Body of pancreas (tissue), 4 donors: ENCODE results near the gene MTERF4.

ENCODE experiments used
- POLR2A ChIP-seq, 3 donors: fragments of 450-650 bp; IDR thresholded peaks; one replicate each; pipeline ENCODE4 v1.6.1; 2016; ENCODE audit warnings: antibody characterized with exemption in 3 of 3, mild to moderate bottlenecking in 2 of 3
- TF ChIP-seq, protein P1 (sequence below), 7 experiments: fragments of 450-650 bp in 4 of 7; fragments of 200-600 bp in 3 of 7; sonication (generic) in 3 of 7; IDR thresholded peaks; one replicate each; pipeline ENCODE4 v1.5.1; 2016 to 2019; ENCODE audit warnings: antibody characterized with exemption in 7 of 7

DNA sequence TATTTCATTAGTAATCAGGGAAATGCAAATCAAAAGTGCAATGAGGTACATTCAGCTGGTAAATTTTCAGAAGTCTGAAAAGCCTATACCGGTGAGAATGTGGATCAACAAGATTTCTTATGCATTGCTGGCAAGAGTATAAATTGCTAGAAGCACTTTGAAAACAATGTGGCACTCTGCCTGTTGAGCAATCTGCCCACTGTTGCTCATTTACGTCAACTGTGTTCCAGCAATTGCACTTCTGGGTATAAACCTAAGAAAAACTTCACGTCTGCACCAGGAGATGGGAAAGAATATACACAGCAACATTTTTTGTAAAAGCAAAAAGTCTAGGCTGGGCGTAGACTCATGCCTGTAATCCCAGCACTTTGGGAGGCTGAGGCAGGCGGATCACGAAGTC is 40.8 kb downstream of the MTERF4 start:
- TF ChIP-seq, protein P1, sequence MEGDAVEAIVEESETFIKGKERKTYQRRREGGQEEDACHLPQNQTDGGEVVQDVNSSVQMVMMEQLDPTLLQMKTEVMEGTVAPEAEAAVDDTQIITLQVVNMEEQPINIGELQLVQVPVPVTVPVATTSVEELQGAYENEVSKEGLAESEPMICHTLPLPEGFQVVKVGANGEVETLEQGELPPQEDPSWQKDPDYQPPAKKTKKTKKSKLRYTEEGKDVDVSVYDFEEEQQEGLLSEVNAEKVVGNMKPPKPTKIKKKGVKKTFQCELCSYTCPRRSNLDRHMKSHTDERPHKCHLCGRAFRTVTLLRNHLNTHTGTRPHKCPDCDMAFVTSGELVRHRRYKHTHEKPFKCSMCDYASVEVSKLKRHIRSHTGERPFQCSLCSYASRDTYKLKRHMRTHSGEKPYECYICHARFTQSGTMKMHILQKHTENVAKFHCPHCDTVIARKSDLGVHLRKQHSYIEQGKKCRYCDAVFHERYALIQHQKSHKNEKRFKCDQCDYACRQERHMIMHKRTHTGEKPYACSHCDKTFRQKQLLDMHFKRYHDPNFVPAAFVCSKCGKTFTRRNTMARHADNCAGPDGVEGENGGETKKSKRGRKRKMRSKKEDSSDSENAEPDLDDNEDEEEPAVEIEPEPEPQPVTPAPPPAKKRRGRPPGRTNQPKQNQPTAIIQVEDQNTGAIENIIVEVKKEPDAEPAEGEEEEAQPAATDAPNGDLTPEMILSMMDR (IDR thresholded peaks at IDR 0.05) = no peak
- TF ChIP-seq POLR2A (IDR thresholded peaks at IDR 0.05) = no peak
